ENCODE data around the gene NBPF26. TPM values are rescaled to one million over a fixed set of nuclear protein-coding genes. Genes with fewer than 3 reads are reported as not detected.
"Not testable (repeated sequence)": the region's sequence is repeated elsewhere in the genome, so short reads cannot be mapped to it uniquely, and the experiment has no call there.

The NBPF26 gene
- total RNA-seq, 1 donor, result 14.9 TPM

- H3K4me3 ChIP-seq (ENCODE audit: low read depth, low read length); DNase-seq (ENCODE audit: low read depth): not testable (repeated sequence)
Measured at GRCh38 chr1:120850287-120850536, 126.5 kb downstream of the NBPF26 start.

GRCh38 chr1:120850537-120851421 lies 127.0 kb downstream of the NBPF26 start:
- not testable (repeated sequence) for DNase-seq (ENCODE audit: low read depth); H3K4me3 ChIP-seq (ENCODE audit: low read depth, low read length)

DNA sequence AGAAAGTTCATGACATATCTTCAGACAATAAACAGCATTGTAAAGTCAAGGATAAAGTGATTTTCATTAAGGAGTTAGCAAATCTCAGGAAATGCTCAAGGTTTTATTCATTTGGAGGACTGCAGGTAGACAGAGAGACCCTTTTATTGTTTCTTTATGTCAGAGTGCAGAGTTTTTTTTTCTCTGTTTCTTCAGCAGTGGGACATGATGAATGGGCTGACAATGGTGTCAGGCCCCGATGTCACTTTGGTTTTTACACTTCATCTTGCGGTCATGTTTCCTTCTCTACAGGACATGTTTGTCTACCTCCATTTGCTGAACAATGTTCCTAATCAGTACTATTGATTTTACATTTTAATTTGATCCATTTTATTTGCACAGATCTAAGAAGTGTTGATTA lies 134.4 kb downstream of the NBPF26 start:
- H3K4me3 ChIP-seq (ENCODE audit: low read depth, low read length); DNase-seq (ENCODE audit: low read depth): not testable (repeated sequence)

GRCh38 chr1:120859615-120860234 lies 136.0 kb downstream of the NBPF26 start:
- DNase-seq (ENCODE audit: low read depth); H3K4me3 ChIP-seq (ENCODE audit: low read depth, low read length): not testable (repeated sequence)

- not testable (repeated sequence) for H3K4me3 ChIP-seq (ENCODE audit: low read depth, low read length); DNase-seq (ENCODE audit: low read depth)
Measured at GRCh38 chr1:120878206-120878605, 154.5 kb downstream of the NBPF26 start.

- not testable (repeated sequence) for DNase-seq (ENCODE audit: low read depth)
Measured at GRCh38 chr1:120880056-120880455, 156.3 kb downstream of the NBPF26 start.

DNA sequence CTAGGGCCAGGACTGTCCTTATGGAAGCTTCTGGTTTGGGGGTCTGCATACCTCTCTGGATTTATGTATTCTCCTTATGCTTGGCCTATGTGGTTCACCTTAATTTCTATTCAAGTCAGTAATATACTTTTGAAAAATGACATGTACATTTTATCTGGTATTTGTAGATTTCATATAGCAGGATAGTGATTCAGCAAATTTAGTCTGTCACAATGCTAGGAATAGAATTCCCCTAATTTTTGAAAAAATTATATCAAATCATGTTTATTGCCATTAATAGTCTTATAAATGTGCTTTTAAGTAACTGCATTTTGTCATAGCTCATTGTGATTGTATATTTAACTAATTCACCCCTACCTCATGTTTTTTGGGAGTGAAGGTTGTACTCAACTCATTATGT lies 158.2 kb downstream of the NBPF26 start:
- not testable (repeated sequence) for DNase-seq (ENCODE audit: low read depth); H3K4me3 ChIP-seq (ENCODE audit: low read depth, low read length)

More at GRCh38 chr1:120880056-120880455, 156.3 kb downstream of the NBPF26 start:
- H3K4me3 ChIP-seq (ENCODE audit: low read depth, low read length), result not testable (repeated sequence)

Small RNA genes lying within 50 kb of the gene (small RNA-seq; reads per million reads assigned to genes)
- gene RNVU1-19, result 86.4 reads per million, percentile 98 among the genes with 10 or more reads in this experiment

Other genes with a start within 250 kb of the NBPF26 start
- gene PPIAL4A, start 165.8 kb downstream of the NBPF26 start, total RNA-seq (ENCODE audit: low replicate concordance), result not detected in 2 replicates

Data from fibroblast of the aortic adventitia (primary cell).